Left renal cortex interstitium (tissue), 4 donors: Measurements from ENCODE around the gene KXD1. TPM values are rescaled to one million over a fixed set of nuclear protein-coding genes. Genes with fewer than 3 reads are reported as not detected.
A peak's percentile ranks its signal among the peaks of the same experiment; 100 is the strongest.
"Not testable (repeated sequence)": the region's sequence is repeated elsewhere in the genome, so short reads cannot be mapped to it uniquely, and the experiment has no call there.

Experiments used
- DNase-seq, 4 donors: peaks; one replicate each; pipeline ENCODE4 v3.0.0-alpha.2; 2013; ENCODE audit warnings: low read depth in 4 of 4, low spot score in 2 of 4, missing footprints in 1 of 4
- polyA plus RNA-seq, 4 donors: library from polyadenylated mRNA; unstranded; fragments of 120-200 nt; gene quantifications; one replicate each; pipeline ENCODE4 v1.2.1, GENCODE V29; 2013; ENCODE audit not compliant: insufficient read length in 4 of 4

KXD1 gene, protein sequence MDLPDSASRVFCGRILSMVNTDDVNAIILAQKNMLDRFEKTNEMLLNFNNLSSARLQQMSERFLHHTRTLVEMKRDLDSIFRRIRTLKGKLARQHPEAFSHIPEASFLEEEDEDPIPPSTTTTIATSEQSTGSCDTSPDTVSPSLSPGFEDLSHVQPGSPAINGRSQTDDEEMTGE
- 10 to 100 TPM; 55.5 to 75.7 (median 67.6) TPM for polyA plus RNA-seq

DNA sequence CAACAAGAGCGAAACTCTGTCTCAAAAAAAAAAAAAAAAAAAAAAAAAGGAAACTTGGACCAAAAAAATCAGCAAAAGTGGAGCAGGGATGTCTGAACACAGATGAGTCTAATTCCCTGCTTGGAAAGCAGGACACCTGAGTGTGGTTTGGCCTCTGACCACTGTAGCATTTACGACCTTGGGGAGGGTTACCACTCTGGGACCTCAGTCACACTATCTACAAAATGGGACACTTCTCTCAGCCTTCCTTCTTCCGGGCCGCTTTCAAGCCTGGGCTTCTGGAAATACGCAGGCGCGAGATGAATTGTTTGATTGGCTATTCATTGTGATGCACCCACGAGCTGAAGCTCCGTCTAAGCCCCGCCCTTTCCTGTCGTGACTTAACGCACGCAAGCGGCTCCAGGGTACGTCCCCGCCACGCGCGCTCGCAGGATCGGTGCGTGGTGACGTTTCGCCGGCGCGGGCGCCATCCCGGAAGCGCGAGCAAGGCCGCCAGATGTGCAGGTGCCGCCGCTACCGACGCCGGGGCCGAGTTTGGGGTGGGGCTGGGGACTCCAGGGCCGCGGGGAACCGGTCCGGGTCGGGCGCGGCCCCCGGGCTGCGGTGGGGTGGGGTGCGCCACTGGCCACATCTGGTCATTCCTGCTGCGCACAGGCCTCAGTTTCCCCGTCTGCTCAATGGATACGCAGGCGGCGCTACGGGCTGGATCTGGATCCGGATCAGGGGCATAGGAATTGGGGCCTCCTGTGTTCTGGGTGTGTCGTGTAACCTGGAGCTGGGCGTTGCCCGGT, at the start of gene KXD1:
Gene KXD1 (plus strand): TSS at position 460 of the 791 bp plus-strand sequence. CDS start 4,187 bp downstream, outside the sequence.
- DNase-seq = peak; percentile 80 to 95 (median 84)

DNA sequence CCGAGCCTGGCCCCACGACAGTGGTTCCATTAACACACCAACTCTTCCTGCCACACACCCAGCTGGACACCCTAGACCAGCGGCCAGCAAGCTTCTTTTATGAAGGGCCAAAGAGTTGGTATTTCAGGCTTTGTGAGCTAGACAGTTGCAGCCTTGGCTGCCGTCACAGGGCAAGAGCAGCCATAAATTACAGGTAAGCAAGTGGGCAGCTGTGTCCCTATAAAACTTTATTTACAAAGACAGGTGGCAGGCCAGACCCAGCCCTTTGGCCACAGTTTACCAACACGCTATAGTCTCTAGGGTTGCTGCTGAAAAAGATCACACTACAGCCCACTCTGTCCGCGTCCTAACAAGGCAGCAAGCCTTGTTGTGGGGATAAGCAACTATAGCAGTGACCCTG, 49.1 kb upstream of the KXD1 start:
- DNase-seq = no peak

DNA sequence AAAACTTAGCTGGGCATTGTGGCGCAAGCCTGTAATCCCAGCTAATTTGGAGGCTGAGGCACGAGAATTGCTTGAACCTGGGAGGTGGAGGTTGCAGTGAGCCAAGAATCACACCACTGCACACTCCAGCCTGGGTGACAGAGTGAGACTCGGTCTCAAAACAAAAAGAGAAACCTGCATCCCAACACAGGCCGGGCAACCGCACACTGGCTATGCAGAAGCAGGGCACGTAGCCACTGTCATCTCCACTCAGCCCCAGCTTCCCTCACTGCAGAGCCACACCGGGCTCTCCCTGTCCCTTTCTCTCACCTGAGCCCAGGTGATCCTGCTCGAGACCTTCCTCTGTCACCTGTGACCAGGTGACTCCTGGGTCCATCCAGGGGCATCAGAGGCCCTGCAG, 47.5 kb upstream of the KXD1 start:
- no peak for DNase-seq

DNA sequence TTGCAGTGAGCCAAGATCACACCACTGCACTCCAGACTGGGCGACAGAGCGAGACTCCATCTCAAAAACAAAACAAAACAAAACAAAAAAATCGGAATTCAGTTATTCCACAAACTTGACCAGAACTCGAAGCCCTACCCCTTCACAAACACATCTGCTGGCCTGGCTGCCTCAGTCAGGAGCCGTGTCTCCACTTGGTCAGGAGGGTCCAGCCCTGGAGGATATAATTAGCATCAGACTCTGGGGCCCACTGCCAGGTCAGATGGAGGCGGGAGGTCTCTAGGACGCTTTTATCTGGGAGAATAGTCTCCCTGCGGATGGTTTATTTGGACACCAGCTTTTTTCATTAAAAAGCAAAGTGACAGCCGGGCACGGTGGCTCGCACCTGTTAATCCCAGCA, 43.8 kb upstream of the KXD1 start:
- DNase-seq = no peak

DNA sequence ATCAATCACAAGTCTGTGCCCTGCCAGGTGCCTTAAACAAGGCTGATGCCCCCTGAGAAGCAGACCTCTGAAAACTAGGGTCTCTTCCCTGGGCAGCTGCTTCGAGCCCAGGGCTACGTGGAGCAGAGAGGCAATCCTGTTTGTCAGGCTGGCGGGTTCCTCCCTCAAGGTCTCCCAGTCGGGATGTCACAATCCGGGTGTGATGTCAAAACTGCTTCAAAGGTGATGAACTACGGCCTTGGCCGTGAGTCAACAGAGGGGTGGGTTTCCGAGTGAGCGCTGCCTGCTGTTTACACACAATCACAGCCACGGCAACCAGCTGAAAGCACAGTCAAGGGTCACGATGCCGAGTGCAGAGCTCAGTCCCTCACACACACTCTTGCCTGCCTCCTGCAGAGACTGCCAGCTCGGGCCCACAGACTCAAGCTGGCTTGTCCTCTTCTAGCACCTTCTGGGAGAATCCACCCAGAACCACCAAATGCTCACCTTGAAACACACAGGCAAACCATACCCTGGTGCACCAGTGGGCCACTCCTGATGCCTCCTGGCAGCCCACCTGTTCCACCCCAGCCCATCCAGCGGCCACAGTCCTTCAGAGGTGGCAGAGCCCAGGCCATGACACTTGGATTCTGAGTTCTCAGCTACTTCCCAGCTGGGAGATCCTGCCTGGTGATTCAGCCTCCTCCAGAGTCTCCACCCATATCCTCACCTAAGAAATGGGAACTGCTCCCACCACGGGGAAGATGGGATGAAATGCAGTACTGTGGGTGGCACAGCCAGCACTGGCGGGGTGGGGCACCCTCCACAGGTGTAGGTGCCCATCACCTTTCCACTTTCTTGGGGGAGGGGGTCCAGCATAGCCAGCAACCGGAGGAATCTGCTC, 42.6 kb upstream of the KXD1 start:
- no peak for DNase-seq

DNA sequence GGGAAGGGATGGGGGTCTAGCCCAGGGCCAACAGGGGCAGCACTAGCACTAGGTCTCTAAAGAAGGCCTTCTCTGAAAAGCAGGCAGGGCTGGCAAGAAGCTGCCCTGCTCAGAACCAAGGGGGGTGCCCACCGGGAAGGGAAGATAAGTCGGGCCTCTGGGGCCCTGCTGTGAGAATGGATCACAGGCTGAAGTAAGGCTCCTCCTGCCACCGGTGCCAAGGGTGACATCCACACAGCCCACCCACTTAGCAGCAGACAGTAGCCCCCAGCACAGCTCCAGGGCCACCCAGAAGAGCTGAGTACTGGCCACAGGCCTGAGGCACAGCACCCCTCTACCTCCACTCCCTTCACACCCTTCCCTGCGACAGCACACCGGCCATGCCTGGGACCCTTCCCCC, 41.7 kb upstream of the KXD1 start:
- no peak for DNase-seq

DNA sequence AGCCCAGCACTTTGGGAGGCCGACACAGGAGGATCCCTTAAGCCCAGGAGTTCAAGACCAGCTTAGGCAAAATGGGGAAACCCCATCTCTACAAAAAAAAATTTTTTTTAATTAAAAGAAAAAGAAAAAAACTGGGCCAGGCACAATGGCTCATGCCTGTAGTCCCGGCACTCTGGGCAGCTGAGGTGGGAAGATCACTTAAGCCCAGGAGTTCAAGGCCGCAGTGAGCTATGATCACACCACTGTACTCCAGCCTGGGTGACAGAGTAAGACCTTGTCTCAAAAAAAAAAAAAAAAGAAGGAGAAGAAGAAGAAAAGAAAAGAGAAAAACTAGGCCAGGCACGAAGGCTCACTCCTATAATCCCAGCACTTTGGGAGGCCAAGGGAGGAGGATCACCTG, 40.1 kb upstream of the KXD1 start:
- DNase-seq = no peak

DNA sequence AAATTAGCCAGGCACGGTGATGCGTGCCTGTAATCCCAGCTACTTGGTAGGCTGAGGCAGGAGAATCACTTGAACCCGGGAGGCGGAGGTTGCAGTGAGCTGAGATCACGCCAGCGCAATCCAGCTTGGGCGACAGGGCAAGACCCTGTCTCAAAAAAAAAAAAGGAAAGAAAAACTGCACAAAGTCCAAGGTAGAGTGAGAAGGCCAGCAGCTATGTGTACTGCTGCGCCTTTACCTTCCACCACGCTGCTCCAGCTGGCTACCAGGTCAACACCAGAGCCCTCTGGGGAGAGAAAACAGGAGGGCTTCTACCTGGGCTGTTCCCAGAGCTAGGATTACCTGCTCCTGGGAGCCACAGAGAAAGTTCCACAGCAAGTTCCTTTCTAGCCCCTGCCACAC, 39.0 kb upstream of the KXD1 start:
- DNase-seq = no peak

DNA sequence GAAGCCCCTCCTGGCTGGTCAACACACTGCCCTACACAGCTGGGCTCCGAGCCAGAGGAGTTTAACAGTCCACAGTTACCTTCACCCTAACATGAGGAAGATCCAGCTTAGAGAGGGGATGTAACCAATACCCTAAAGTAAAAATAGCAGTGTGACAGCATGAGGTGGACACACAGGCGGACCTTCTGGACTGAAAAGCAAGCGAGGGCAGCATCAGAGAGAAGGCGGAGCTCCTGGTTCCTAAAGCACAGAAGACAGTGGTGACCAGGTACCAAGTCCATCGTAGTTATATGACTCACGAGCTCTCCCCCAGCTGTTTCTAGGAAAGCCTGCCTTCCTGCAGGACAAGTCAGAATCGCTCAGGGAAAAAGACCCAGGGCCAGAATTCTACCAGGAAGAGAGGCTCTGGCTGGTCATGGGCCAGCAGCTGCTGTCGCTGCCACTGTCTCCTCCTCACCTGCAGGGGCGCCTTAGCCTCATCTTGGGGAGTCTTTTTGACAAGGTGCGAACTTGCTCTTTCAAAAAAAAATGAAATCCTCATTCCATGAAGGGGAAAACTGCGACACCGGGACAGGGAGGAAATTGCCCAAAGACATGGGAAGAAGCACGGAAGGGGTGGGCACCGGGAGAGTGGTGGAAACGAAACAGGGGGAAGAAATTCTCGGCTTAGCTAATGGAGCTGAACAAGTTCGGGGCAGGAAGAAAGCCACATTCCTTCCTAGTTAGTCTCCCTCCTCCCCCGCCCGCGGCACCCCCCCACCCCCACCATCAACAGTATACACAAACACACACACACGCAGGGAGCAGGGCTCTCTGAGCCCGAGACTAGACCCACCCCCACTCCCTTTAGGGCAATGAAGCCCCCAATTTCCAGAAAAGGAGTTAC, 37.5 kb upstream of the KXD1 start:
- peak in 1 of 4 donors; percentile 53 for DNase-seq

DNA sequence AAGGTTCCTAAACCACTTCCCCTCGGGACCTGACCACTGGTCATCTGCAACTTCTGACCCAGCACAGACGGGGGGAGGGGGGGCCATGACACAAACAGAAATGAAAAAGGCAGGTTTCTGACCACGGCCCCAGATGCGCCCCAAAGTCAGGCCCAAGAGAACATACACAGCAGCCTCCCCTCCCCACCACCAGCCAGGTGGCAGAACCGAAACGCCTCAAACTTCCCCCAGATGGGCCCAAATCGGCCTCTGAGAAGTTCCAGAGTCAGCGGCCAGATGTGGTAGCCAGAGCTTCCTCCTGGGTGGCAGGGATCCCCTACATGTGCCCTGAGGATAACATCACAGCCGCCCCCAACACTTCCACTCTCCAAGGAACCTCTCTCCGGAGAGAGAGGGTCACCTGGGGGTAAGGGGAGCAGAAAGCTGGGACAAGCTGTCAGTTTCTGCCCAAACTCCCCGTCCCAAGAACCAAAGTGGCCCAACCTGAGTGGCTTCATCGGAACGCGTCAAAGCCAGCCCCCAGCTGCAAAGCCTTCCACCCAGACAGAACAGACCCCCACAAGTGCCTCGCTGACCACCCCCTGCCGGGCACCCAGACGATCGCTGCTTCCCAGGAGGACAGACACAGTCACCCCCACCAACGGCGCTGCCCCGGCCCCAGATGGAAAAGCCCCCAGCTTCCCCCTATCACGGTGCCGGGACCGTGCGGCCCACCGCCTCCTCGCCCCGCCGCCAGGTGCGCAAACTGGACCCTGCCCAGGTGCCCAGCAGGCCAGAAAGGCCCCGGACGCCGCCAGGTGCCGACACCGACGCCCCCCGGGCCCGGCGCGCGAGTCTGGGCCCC, 36.6 kb upstream of the KXD1 start:
- no peak for DNase-seq

DNA sequence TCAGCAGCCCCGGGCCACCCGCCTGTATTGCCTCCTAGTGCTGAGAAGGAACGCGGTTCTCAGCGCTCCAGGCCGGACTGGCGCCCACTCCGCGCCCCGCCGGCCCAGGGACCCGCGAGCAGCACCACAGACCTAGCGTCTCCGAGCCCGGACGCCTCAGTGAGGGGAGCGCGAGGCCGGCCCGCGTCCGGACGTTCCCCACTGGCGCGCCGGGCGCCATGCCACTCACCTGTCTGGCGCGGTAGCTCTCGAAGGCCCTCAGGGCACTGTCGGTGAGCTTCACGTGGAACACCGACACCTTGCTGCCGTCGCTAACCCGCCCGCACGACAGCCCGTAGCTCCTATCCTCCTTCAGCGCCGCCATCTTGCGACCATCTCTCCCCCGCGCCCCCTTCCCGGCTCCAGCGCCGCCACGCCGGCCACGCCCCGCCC, 36.0 kb upstream of the KXD1 start, which contains the start of gene ELL:
Gene ELL (minus strand): TSS at position 379 of the 432 bp plus-strand sequence. CDS start 15 bp downstream, at position 364.
- no peak for DNase-seq

DNA sequence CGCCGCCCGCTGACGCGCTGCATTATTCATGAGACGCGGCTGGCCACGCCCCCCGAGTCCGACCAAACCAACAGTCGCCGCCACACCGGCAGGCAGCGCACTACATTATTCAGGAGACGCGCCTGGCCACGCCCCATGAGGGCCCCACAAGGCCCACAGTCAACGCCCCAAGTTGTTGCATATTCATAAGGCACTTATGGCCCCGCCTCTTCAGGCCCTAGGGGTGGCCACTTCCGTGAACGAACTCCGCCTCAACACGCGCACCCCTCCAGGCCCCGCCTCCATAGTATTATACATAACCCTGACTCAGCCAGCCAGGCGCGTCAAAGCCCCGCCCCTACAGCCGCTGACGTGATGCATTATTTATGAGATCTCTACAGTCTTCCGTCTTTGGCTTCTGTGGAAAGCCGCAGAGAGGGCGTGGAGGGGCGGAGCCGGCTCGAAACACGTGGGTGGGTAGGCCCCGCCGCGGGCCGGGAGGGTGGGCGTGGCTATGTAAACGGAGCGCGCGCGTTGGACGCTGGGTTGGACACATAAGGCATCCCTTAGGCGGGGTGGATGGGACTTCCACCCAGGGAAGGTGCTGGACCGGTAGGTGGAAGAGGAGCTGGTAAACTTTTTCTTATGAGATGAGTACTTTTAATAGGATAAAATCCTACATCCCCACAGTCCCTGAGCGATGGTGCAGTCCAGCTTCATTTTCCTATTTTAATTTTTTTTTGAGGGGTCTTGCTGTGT, 35.4 kb upstream of the KXD1 start:
- peak; percentile 96 to 100 (median 99) for DNase-seq

DNA sequence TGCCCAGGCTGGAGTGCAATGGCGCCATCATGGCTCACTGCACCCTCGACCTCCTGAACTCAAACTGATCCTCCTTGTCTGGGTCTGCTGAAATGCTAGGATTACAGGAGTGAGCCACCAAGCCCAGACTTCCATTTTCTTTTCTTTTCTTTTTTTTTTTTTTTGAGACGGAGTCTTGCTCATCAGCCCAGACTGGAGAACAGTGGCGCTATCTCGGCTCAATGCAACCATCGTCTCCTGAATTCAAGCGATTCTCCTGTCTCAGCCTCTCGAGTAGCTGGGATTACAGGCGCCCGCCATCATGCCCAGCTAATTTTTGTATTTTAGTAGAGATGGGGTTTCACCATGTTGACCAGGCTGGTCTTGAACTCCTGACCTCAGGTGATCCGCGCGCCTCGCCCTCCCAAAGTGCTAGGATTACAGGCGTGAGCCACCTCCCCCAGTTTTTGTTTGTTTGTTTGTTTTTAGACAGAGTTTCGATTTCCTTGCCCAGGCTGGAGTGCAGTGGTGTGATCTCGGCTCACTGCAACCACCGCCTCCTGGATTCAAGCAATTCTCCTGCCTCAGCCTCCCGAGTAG, 34.7 kb upstream of the KXD1 start:
- not testable (repeated sequence) for DNase-seq

DNA sequence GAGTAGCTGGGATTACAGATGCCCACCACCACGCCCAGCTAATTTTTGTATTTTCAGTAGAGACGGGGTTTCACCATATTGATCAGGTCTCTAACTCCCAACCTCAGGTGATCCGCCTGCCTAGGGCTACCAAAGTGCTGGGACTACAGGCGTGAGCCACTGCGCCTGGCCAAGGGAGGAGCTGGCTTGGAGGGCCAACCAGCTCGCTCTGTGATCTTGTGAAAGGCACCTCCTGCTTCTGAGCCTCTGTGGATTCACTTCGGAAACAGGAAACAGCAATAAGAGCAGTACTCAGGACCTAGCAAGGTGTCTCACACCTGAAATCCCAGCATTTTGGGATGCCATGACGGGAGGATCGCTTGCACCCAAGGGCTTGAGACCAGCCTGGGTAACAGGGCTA, 33.8 kb upstream of the KXD1 start:
- no peak for DNase-seq

DNA sequence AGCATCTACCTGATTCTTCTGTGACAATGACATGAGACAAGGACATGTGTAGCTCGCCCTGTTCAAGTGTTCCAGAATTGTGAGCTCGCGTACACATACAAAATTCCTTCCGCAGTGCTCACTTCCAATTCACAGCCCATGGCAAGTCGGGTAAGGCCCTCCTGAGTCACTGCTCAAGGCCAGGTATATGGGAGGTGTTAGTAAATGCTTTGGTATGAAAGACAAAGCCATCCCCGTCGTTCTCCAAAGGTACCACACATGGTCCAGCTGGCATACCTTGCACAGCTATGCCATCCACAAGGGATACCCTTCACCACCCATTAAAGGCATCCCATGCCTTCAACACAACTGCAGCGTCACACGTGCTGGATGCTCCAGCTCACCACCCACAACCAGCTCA, 31.4 kb upstream of the KXD1 start:
- no peak for DNase-seq

DNA sequence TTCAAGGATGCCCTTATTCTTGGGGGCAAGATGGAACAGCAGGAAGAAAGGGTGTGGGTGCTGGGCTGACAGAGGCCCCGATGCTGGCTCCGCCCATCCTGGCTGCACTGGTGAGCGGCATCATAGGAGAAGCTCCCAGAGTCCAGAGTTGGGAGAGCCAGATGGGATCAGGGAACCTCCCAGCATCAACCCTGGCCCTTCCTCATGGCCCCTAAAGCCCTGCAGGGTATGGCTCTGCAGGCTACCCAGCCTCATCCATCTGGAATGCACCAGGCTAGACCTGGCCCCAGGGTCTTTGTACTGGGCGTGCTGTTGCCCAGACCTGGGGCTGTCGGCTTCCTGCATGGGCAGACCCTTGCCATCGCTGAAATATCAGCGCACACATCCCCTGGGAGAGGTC, 27.9 kb upstream of the KXD1 start:
- no peak for DNase-seq

DNA sequence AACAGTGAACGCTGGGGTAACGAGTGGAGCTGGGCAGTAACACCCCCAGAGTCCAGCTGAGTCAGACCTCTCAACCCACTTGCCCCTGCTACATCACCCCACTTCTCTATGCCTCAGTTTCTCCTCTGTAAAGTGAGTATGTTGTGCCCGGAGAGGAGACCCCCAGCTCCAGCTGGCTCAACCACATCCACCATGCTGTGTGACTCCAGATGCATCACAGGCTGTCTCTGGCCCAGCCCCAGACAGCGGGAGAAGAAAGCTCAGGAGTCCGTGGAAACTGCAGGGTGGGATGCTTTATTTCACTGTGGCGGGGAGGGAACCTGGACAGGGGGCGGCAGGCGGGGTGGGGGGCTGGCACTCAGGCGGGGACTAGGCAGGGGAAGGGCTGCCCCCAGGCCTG, 26.2 kb upstream of the KXD1 start:
- no peak for DNase-seq
